Type B pancreatic cell (in vitro differentiated cells): ENCODE measurements around the gene TMEM140. TPM values are rescaled to one million over a fixed set of nuclear protein-coding genes. Genes with fewer than 3 reads are reported as not detected.

Source experiments
- DNase-seq: peaks from one replicate; pipeline ENCODE4 v3.0.0; 2021; ENCODE audit warnings: mixed read lengths; ENCODE audit not compliant: unreplicated experiment; ENCODE audit errors: extremely low spot score
- H3K27ac Mint-ChIP-seq: 2 replicates; pipeline ENCODE4 v1.8.0; 2021; ENCODE audit warnings: mild to moderate bottlenecking, mixed read lengths
- H3K27me3 Mint-ChIP-seq: 2 replicates; pipeline ENCODE4 v1.8.0; 2021; ENCODE audit warnings: mixed read lengths
- H3K36me3 Mint-ChIP-seq: 2 replicates; pipeline ENCODE4 v1.8.0; 2021; ENCODE audit warnings: mixed read lengths
- H3K4me1 Mint-ChIP-seq: one replicate; pipeline ENCODE4 v1.8.0; 2021; ENCODE audit warnings: mixed read lengths; ENCODE audit not compliant: unreplicated experiment
- H3K4me3 Mint-ChIP-seq: 2 replicates; pipeline ENCODE4 v1.8.0; 2021; ENCODE audit warnings: mild to moderate bottlenecking, mixed read lengths
- H3K9me3 Mint-ChIP-seq: 2 replicates; pipeline ENCODE4 v1.8.0; 2021; ENCODE audit warnings: mixed read lengths
- CTCF ChIP-seq: fragments of 200-600 bp; sonication (generic); conservative IDR thresholded peaks from 2 replicates; pipeline ENCODE4 v1.5.0; 2021; ENCODE audit warnings: antibody characterized with exemption, mild to moderate bottlenecking
- microRNA-seq: library from miRNA; unstranded; fragments of <30 nt; microRNA quantifications from one replicate; pipeline ENCODE4, GENCODE V29; 2020
- total RNA-seq: library from RNA; stranded (reverse); gene quantifications from 2 replicates; pipeline ENCODE4 v1.2.1, GENCODE V29; 2021; ENCODE audit warnings: low replicate concordance

The TMEM140 gene
- total RNA-seq, 1 donor from 2014 or later, result 0.68 TPM

GRCh38 chr7:135213831-135214230, 66.0 kb downstream of the TMEM140 start:
- Mint-ChIP-seq H3K36me3 (no peaks in the 10 kb centered on the region), H3K27ac (no peak overlapping the region), H3K27me3 (no peaks in the 10 kb centered on the region), H3K4me3 (peak overlapping the region; percentile 50), H3K4me1 (peaks cover 4% of the 10 kb centered on the region), H3K9me3 (no peaks in the 10 kb centered on the region)
- DNase-seq, result no peak
- no peak for TF ChIP-seq CTCF

GRCh38 chr7:135215180-135215579, 67.3 kb downstream of the TMEM140 start:
- no peaks in the 10 kb centered on the region for H3K36me3 Mint-ChIP-seq
- H3K27me3 Mint-ChIP-seq, result no peaks in the 10 kb centered on the region
- H3K4me1 Mint-ChIP-seq, result peaks cover 3% of the 10 kb centered on the region
- no peak overlapping the region for H3K27ac Mint-ChIP-seq
- no peak for DNase-seq
- H3K9me3 Mint-ChIP-seq, result peaks cover under 1% of the 10 kb centered on the region
- no peak overlapping the region for H3K4me3 Mint-ChIP-seq
- TF ChIP-seq CTCF, result no peak

- no peaks in the 10 kb centered on the region for H3K36me3 Mint-ChIP-seq
- H3K4me3 Mint-ChIP-seq, result no peak overlapping the region
- H3K4me1 Mint-ChIP-seq, result peaks cover 3% of the 10 kb centered on the region
- peaks cover 6% of the 10 kb centered on the region for H3K9me3 Mint-ChIP-seq
- DNase-seq, result no peak
- no peak for TF ChIP-seq CTCF
- no peak overlapping the region for H3K27ac Mint-ChIP-seq
- H3K27me3 Mint-ChIP-seq, result no peaks in the 10 kb centered on the region
These were observed 67.8 kb downstream of the TMEM140 start for GRCh38 chr7:135215698-135216097.

Small RNA genes lying within 50 kb of the gene (microRNA-seq; reads per million reads assigned to microRNA genes)
- gene MIR6509, result not detected

Other genes with a start within 250 kb of the TMEM140 start
- 2.4 and 3.2 TPM in 2 replicates for gene AGBL3, start 161.6 kb upstream of the TMEM140 start, total RNA-seq
- 43.4 and 51.0 TPM in 2 replicates for gene CYREN, start 22.6 kb downstream of the TMEM140 start, total RNA-seq
- 10.0 and 25.8 TPM in 2 replicates for gene WDR91, start 63.5 kb downstream of the TMEM140 start, total RNA-seq
- gene STRA8, start 85.8 kb downstream of the TMEM140 start, total RNA-seq, result not detected in 2 replicates